D721Med (cell line): ENCODE results near the gene CREB3L2.

ENCODE experiments used
- DNase-seq: peaks from one replicate; pipeline ENCODE4 v3.0.0; 2011; ENCODE audit warnings: low spot score; ENCODE audit not compliant: insufficient read length
- FAIRE-seq: peaks from 2 replicates; lab custom pipeline; 2011; peaks lifted over from hg19 to GRCh38; lab: Jason Lieb, UNC
- TF ChIP-seq, protein P1 (sequence below): IDR thresholded peaks from 2 replicates; pipeline ENCODE4 v1.5.1; 2012; ENCODE audit warnings: mild to moderate bottlenecking, control low read depth; ENCODE audit not compliant: insufficient read depth; ENCODE audit errors: missing control alignments

The CREB3L2 gene

DNA sequence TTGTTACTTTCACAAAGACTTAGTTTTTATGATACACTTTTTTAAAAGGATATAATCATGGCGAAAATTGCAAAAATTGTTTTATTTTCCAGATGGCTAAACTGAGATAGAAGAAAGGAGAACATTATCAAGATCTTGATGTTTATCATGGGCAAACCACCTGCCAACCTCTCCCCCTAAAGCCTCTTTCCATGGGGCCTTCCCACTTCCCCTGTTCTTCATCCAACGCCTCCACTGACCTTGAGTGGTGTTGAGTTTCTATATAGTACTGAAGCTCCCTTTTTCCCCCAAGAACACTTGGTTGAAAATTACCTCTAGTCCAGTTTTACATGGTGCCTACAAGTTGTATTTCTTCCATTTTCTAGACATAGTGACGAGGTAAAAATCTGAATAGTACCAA lies 5.0 kb downstream of the CREB3L2 start:
- TF ChIP-seq, protein P1, sequence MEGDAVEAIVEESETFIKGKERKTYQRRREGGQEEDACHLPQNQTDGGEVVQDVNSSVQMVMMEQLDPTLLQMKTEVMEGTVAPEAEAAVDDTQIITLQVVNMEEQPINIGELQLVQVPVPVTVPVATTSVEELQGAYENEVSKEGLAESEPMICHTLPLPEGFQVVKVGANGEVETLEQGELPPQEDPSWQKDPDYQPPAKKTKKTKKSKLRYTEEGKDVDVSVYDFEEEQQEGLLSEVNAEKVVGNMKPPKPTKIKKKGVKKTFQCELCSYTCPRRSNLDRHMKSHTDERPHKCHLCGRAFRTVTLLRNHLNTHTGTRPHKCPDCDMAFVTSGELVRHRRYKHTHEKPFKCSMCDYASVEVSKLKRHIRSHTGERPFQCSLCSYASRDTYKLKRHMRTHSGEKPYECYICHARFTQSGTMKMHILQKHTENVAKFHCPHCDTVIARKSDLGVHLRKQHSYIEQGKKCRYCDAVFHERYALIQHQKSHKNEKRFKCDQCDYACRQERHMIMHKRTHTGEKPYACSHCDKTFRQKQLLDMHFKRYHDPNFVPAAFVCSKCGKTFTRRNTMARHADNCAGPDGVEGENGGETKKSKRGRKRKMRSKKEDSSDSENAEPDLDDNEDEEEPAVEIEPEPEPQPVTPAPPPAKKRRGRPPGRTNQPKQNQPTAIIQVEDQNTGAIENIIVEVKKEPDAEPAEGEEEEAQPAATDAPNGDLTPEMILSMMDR, result no peak
- FAIRE-seq (no peak), DNase-seq (no peak)

DNA sequence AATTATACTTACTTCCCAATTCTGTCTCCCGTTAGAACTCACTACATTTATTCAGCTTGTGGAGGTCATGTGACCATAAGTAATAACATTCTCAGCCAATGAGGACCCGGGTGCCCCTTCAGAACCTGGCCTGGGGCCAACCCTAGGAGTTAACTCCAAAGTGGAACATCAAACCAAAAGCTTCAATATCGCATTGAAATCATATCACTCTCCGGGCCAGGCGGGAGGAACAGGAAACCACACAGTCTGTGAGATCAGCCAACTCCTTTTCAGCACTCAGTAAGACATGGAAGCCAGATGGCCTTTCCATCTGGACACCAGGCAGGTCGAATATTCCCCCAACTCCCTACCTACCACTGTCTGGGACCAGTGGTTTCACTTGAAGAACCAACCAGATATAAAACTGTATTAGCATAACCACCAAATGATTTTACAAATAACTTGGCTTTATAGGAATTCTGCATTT lies 5.5 kb downstream of the CREB3L2 start:
- FAIRE-seq, result no peak
- no peak for DNase-seq
- TF ChIP-seq, protein P1, result no peak

DNA sequence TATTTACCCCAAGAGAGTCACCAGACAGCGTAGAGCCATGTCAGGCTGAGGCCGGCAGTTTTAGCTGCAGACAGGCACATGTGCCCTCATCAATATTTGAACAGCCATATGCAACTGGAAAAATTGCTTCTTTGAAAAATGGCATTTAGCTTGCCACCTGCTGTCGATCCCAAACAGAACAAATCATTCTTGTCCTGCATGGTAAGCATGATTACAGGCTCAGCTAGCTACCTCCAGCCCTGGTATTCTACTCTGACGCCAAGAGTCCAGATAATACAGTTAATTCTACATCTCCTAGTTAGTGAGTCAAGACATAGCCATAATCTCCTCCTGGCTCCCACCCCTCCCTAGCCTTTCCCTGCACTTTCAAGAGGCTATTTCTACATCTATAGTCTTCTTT lies 7.7 kb downstream of the CREB3L2 start:
- FAIRE-seq (no peak), DNase-seq (no peak)
- TF ChIP-seq, protein P1, result no peak

DNA sequence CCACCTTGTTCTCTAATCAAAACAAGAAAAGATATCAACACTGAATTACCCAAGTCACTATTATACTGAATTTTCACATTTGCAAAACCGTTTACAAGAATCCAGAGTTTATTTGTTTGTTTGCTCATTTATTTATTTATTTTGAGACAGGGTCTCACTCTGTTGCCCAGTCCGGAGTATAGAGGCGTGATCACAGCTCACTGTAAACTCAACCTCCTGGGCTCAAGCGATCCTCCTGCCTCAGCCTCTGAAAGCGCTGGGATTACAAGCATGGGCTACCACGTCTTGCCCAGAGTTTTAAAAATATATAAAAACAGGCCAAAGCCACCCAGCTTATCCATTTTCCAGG lies 8.5 kb downstream of the CREB3L2 start:
- TF ChIP-seq, protein P1, result no peak
- FAIRE-seq (no peak), DNase-seq (no peak)

DNA sequence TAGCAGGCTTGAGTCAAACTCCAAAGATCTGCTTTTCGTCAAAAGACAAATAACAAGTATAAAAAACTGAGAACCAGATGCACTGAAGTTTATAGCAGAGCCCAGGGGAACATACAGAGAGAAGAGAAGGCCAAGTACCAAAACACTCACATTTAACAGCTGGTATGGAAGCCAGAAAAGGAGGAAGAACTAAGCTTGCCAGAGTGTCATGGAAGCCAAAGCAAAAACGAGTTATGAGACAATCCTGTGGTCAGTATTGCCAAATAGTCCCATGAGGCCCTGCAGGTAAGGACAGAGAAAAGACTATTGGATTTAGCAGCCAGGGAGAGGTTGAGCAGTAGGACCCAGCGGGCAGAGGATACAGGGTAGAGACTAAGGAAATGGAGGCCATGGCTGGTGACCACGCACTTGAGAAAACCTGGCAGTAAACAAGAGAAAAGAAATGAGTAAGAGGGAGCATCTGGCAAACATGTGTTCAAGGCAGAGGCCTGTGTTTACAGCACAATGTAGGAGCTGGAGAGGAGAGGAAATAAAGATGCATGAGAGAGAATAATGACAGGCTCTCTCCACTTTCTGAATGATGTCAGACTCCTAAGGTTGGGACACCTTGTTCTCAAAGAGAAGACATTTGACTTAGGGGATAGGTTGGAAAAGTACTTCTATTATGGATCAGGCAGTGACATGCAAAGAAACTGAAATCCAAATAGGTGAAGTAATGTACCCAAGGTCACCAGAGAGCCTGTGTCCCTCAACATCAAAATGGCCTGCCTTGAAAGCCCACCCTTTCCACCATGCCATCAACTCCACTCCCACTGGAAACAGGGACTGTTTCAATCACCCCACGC lies 9.1 kb downstream of the CREB3L2 start:
- no peak for FAIRE-seq
- DNase-seq, result no peak
- TF ChIP-seq, protein P1, result no peak

DNA sequence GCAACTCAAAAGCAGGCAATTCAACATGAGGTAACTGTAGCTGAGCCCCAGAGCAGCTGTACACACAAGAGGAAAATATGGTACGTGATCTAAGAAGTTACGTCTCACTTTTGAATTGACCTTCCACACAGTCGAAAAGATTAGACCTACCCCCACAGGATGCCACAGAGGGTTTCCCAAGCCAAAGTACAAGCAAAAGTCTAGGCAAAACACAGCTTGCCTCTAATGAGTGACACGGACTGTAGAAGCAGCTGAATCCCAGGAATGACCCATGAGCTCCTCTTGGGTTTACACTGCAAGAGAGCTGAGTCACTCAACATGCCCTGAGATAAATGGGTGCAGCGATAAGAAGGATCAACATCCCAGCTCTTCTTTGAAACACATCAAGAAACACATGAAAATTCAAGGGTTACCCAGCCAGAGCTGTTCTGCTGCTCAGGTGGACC lies 9.8 kb downstream of the CREB3L2 start:
- FAIRE-seq (no peak), DNase-seq (no peak)
- TF ChIP-seq, protein P1, result no peak
